HEK293T (cell line): ENCODE results near the gene PRKCZ.

Experiments used
- CTCF ChIA-PET: fragments of 350-600 bp; formaldehyde crosslinking; extraction: SDS; loops from one replicate; lab custom pipeline; 2021; ENCODE audit warnings: antibody characterized with exemption, inconsistent platforms; lab: Yijun Ruan, JAX
- POLR2A ChIA-PET: fragments of 350-600 bp; formaldehyde crosslinking; extraction: SDS; loops from one replicate; lab custom pipeline; 2020; ENCODE audit warnings: antibody characterized with exemption, inconsistent platforms; lab: Yijun Ruan, JAX
- DNase-seq: peaks from one replicate; pipeline ENCODE4 v3.0.0; 2012; ENCODE audit warnings: mixed read lengths; ENCODE audit errors: extremely low spot score
- ARNT ChIP-seq: fragments of 450-650 bp; IDR thresholded peaks from 2 replicates; pipeline ENCODE4 v1.6.1; 2017; ENCODE audit warnings: mild to moderate bottlenecking
- BHLHE40 ChIP-seq: fragments of 450-650 bp; IDR thresholded peaks from 2 replicates; pipeline ENCODE4 v1.6.1; 2016; ENCODE audit warnings: mild to moderate bottlenecking, moderate library complexity, borderline replicate concordance
- CTBP1 ChIP-seq: fragments of 450-650 bp; IDR thresholded peaks from 2 replicates; pipeline ENCODE4 v1.6.1; 2016; ENCODE audit warnings: borderline replicate concordance
- ELF4 ChIP-seq: fragments of 450-650 bp; IDR thresholded peaks from 2 replicates; pipeline ENCODE4 v1.6.1; 2017; ENCODE audit warnings: antibody characterized with exemption
- FOXA1 ChIP-seq: fragments of 450-650 bp; IDR thresholded peaks from 2 replicates; pipeline ENCODE4 v1.6.1; 2016; ENCODE audit warnings: mild to moderate bottlenecking
- FOXK2 ChIP-seq: fragments of 450-650 bp; IDR thresholded peaks from 2 replicates; pipeline ENCODE4 v1.6.1; 2016; ENCODE audit warnings: mild to moderate bottlenecking
- FOXM1 ChIP-seq: fragments of 450-650 bp; IDR thresholded peaks from 2 replicates; pipeline ENCODE4 v1.6.1; 2017; ENCODE audit warnings: mild to moderate bottlenecking, borderline replicate concordance
- HDGF ChIP-seq: fragments of 450-650 bp; IDR thresholded peaks from 2 replicates; pipeline ENCODE4 v1.6.1; 2017; ENCODE audit warnings: antibody characterized with exemption, borderline replicate concordance
- L3MBTL2 ChIP-seq: fragments of 450-650 bp; conservative IDR thresholded peaks from 2 replicates; pipeline ENCODE4 v1.6.1; 2016; ENCODE audit warnings: mild to moderate bottlenecking
- LEF1 ChIP-seq: fragments of 450-650 bp; IDR thresholded peaks from 2 replicates; pipeline ENCODE4 v1.6.1; 2017; ENCODE audit warnings: mild to moderate bottlenecking, borderline replicate concordance
- NFRKB ChIP-seq: fragments of 450-650 bp; IDR thresholded peaks from 2 replicates; pipeline ENCODE4 v1.6.1; 2016; ENCODE audit warnings: mild to moderate bottlenecking, moderate library complexity
- PKNOX1 ChIP-seq: fragments of 450-650 bp; IDR thresholded peaks from 2 replicates; pipeline ENCODE4 v1.6.1; 2016
- SP1 ChIP-seq: fragments of 450-650 bp; IDR thresholded peaks from 2 replicates; pipeline ENCODE4 v1.6.1; 2017
- SUZ12 ChIP-seq: fragments of 450-650 bp; IDR thresholded peaks from 2 replicates; pipeline ENCODE4 v1.6.1; 2016; ENCODE audit warnings: mild to moderate bottlenecking
- TARDBP ChIP-seq: fragments of 450-650 bp; IDR thresholded peaks from 2 replicates; pipeline ENCODE4 v1.6.1; 2016
- ZNF384 ChIP-seq: fragments of 450-650 bp; IDR thresholded peaks from 2 replicates; pipeline ENCODE4 v1.6.1; 2016

Gene PRKCZ

GRCh38 chr1:2059290-2059953 is 9.2 kb downstream of the PRKCZ start:
- no peak for TF ChIP-seq ARNT
- no peak for TF ChIP-seq L3MBTL2
- no peak for TF ChIP-seq BHLHE40
- no peak for TF ChIP-seq CTBP1
- no peak for TF ChIP-seq HDGF
- TF ChIP-seq FOXM1, result no peak
- no peak for TF ChIP-seq LEF1
- TF ChIP-seq NFRKB, result no peak
- TF ChIP-seq ELF4, result no peak
- no peak for TF ChIP-seq SUZ12
- TF ChIP-seq ZNF384, result no peak
- TF ChIP-seq FOXA1, result no peak
- no peak for TF ChIP-seq TARDBP
- TF ChIP-seq PKNOX1, result no peak
- no peak for TF ChIP-seq FOXK2
- TF ChIP-seq SP1, result no peak

GRCh38 chr1:2060072-2060471 is 9.9 kb downstream of the PRKCZ start:
- ChIA-PET POLR2A (no interaction called here), CTCF (no interaction called here)
- DNase-seq, result no peak
- no peak for TF ChIP-seq TARDBP
- no peak for TF ChIP-seq FOXA1
- no peak for TF ChIP-seq HDGF
- no peak for TF ChIP-seq L3MBTL2
- no peak for TF ChIP-seq ELF4
- TF ChIP-seq ZNF384, result no peak
- TF ChIP-seq LEF1, result no peak
- TF ChIP-seq CTBP1, result no peak
- no peak for TF ChIP-seq SP1
- TF ChIP-seq SUZ12, result no peak
- TF ChIP-seq FOXK2, result no peak
- TF ChIP-seq BHLHE40, result no peak

More at GRCh38 chr1:2059290-2059953, 9.2 kb downstream of the PRKCZ start:
- no peak for DNase-seq
- CTCF ChIA-PET, result no interaction called here
- POLR2A ChIA-PET, result no interaction called here

- ChIA-PET CTCF (no interaction called here), POLR2A (no interaction called here)
- no peak for DNase-seq
- TF ChIP-seq FOXM1 (no peak), HDGF (no peak), FOXK2 (no peak), ZNF384 (no peak), LEF1 (no peak), NFRKB (no peak), ARNT (no peak), PKNOX1 (no peak), FOXA1 (no peak), ELF4 (no peak), BHLHE40 (no peak), SUZ12 (no peak), CTBP1 (no peak), L3MBTL2 (no peak), TARDBP (no peak), SP1 (no peak)
Measured at GRCh38 chr1:2060535-2060934, 10.3 kb downstream of the PRKCZ start.

GRCh38 chr1:2061065-2061778 is 11.0 kb downstream of the PRKCZ start:
- POLR2A ChIA-PET, result no interaction called here
- CTCF ChIA-PET, result no interaction called here
- no peak for TF ChIP-seq ELF4
- no peak for DNase-seq

GRCh38 chr1:2065699-2066098 is 15.5 kb downstream of the PRKCZ start:
- ChIA-PET CTCF (no interaction called here), POLR2A (no interaction called here)
- no peak for TF ChIP-seq FOXK2
- no peak for TF ChIP-seq NFRKB
- no peak for TF ChIP-seq SP1
- DNase-seq, result no peak

- TF ChIP-seq ELF4 (no peak), FOXM1 (no peak), FOXA1 (no peak), TARDBP (no peak), PKNOX1 (no peak), SUZ12 (no peak), LEF1 (no peak), HDGF (no peak), CTBP1 (no peak), ZNF384 (no peak)
- CTCF ChIA-PET, result no interaction called here
- no peak for DNase-seq
- POLR2A ChIA-PET, result no interaction called here
Measured at GRCh38 chr1:2067393-2067792, 17.2 kb downstream of the PRKCZ start.
